Uterus (tissue), 4 donors: ENCODE data around the gene SPAG4. TPM values are rescaled to one million over a fixed set of nuclear protein-coding genes. Genes with fewer than 3 reads are reported as not detected.

Source experiments
- DNase-seq, 2 donors: peaks; one replicate each; pipeline ENCODE4 v3.0.0-alpha.2; 2019 to 2020
- H3K27ac ChIP-seq, 2 donors: fragments of 200-600 bp; sonication (generic); 1 replicate in 1 of 2; 2 replicates in 1 of 2; pipeline ENCODE4 v1.5.1; 2016 to 2018
- H3K27me3 ChIP-seq, 2 donors: fragments of 200-600 bp; sonication (generic); one replicate each; pipeline ENCODE4 v1.5.1; 2018 to 2019; ENCODE audit warnings: control low read depth in 1 of 2
- H3K36me3 ChIP-seq, 2 donors: fragments of 200-600 bp; sonication (generic); one replicate each; pipeline ENCODE4 v1.5.1; 2019; ENCODE audit warnings: control low read depth in 1 of 2
- H3K4me1 ChIP-seq, 2 donors: fragments of 200-600 bp; sonication (generic); one replicate each; pipeline ENCODE4 v1.5.1; 2018 to 2019; ENCODE audit warnings: control low read depth in 1 of 2
- H3K4me3 ChIP-seq, 2 donors: fragments of 200-600 bp; sonication (generic); 1 replicate in 1 of 2; 2 replicates in 1 of 2; pipeline ENCODE4 v1.5.1; 2018 to 2019; ENCODE audit warnings: mild to moderate bottlenecking in 1 of 2
- H3K9me3 ChIP-seq, 2 donors: fragments of 200-600 bp; sonication (generic); one replicate each; pipeline ENCODE4 v1.5.1; 2019; ENCODE audit warnings: control low read depth in 1 of 2
- POLR2A ChIP-seq, 2 donors: fragments of 450-650 bp; IDR thresholded peaks; one replicate each; pipeline ENCODE4 v1.6.1; 2016; ENCODE audit warnings: antibody characterized with exemption in 2 of 2, mild to moderate bottlenecking in 1 of 2, moderate library complexity in 1 of 2
- intact Hi-C: fragments of 100-400 bp; cut with DNase I; formaldehyde crosslinking; loops from one replicate; pipeline ENCODE4 v1.15.1; 2023; ENCODE audit warnings: low total_unique reads
- total RNA-seq, 4 donors: library from RNA; depleted of rRNA in 3 of 4; stranded (reverse); fragments of >200 nt in 3 of 4; gene quantifications; one replicate each; pipeline versions ENCODE4 v1.1.0 to v1.2.4, GENCODE V29; 2014 to 2023
- TF ChIP-seq, protein P1 (sequence below), 4 experiments: fragments of 200-600 bp in 2 of 4; fragments of 450-650 bp in 2 of 4; sonication (generic) in 2 of 4; IDR thresholded peaks; one replicate each; pipeline ENCODE4 v1.5.1; 2016 to 2019; ENCODE audit warnings: antibody characterized with exemption in 4 of 4, mild to moderate bottlenecking in 2 of 4, moderate library complexity in 1 of 4
- donor health status: DM: yes; HTN: yes; CAD: no.

SPAG4 gene
- total RNA-seq, 4 donors from 2014 or later, result 2.1 to 8.4 TPM; not detected in 2

DNA sequence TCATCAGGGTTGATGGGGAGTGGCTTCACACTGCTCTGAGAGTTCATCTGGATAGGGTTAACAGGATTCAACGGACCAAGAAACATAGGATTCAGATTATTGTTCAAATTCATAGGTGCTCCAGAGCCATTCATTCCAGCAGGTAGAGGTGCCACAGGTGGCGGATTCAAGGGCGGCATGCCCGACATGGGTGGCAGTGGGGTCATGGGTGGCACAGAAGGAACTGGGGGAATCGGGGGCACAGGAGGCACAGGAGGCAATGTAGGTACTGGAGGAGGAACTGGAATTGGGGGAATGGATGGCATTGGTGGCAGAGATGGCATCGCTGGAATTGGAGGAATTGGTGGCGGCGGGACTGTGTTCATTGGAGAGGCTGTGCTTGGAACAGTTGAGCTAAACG is 38.8 kb downstream of the SPAG4 start:
- no peaks in the 10 kb centered on the region for H3K27me3 ChIP-seq
- no peaks in the 10 kb centered on the region for H3K9me3 ChIP-seq
- H3K27ac ChIP-seq, result no peak overlapping the region
- TF ChIP-seq, protein P1, sequence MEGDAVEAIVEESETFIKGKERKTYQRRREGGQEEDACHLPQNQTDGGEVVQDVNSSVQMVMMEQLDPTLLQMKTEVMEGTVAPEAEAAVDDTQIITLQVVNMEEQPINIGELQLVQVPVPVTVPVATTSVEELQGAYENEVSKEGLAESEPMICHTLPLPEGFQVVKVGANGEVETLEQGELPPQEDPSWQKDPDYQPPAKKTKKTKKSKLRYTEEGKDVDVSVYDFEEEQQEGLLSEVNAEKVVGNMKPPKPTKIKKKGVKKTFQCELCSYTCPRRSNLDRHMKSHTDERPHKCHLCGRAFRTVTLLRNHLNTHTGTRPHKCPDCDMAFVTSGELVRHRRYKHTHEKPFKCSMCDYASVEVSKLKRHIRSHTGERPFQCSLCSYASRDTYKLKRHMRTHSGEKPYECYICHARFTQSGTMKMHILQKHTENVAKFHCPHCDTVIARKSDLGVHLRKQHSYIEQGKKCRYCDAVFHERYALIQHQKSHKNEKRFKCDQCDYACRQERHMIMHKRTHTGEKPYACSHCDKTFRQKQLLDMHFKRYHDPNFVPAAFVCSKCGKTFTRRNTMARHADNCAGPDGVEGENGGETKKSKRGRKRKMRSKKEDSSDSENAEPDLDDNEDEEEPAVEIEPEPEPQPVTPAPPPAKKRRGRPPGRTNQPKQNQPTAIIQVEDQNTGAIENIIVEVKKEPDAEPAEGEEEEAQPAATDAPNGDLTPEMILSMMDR (IDR thresholded peaks at IDR 0.05), result no peak
- no peak for TF ChIP-seq POLR2A (IDR thresholded peaks at IDR 0.05)
- no peaks in the 10 kb centered on the region for H3K36me3 ChIP-seq
- H3K4me3 ChIP-seq, result no peak overlapping the region
- intact Hi-C loops, result no loop called here
- peaks cover 0 to 9% of the 10 kb centered on the region in 2 donors for H3K4me1 ChIP-seq
- DNase-seq, result no peak

DNA sequence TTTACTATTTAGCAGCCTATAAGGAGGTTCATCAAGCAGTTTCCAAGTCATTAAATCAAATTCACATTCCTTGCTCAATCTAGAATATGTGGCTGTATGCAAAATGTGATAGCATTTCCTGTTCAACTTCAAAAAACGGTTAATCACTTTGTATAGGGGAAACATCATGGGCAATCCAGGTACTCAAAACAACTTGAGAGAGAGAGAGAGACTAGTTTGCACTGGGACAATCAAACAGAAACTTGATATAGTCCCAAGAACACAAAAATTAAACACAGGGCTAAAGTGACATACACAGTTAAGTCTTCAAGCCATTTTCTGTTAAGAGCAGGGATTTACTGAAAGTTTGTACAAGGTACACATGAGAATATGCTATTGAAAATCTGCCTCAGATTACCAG is 41.6 kb downstream of the SPAG4 start:
- intact Hi-C loops, result no loop called here
- H3K4me1 ChIP-seq, result peaks cover 0 to 6% of the 10 kb centered on the region in 2 donors
- H3K27ac ChIP-seq, result no peak overlapping the region

GRCh38 chr20:35660122-35660937 is 44.7 kb downstream of the SPAG4 start:
- intact Hi-C loops, result no loop called here
- Histone ChIP-seq H3K27me3 (no peaks in the 10 kb centered on the region), H3K4me3 (no peak overlapping the region), H3K36me3 (no peaks in the 10 kb centered on the region), H3K4me1 (peaks cover 0 to 6% of the 10 kb centered on the region in 2 donors), H3K9me3 (no peaks in the 10 kb centered on the region), H3K27ac (no peak overlapping the region)
- no peak for DNase-seq
- no peak for TF ChIP-seq POLR2A (IDR thresholded peaks at IDR 0.05)
- TF ChIP-seq, protein P1 (IDR thresholded peaks at IDR 0.05), result no peak

More for the DNA sequence above, 41.6 kb downstream of the SPAG4 start:
- DNase-seq, result no peak
- H3K9me3 ChIP-seq, result no peaks in the 10 kb centered on the region
- H3K27me3 ChIP-seq, result no peaks in the 10 kb centered on the region
- H3K36me3 ChIP-seq, result no peaks in the 10 kb centered on the region
- H3K4me3 ChIP-seq, result no peak overlapping the region
- TF ChIP-seq, protein P1 (IDR thresholded peaks at IDR 0.05), result no peak
- TF ChIP-seq POLR2A (IDR thresholded peaks at IDR 0.05), result no peak

DNA sequence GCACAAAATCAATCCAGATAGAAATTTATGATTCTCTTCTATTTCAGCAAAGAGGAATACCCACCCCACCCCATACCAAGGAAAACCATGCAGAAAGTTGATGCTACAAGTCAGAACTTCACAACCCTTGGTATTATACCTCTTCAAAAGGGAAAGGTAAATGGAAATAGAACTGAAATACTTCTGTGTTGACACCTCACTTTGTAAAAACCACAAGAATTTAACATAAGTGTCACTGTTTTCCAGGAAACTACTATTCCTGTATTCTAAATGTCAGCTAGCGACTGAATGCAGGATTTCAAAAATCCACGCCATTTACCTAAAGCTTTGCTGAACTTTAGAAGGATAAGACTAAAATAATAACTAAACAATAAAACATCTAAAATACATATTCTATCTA is 45.4 kb downstream of the SPAG4 start:
- Histone ChIP-seq H3K4me1 (peaks cover 0 to 6% of the 10 kb centered on the region in 2 donors), H3K27ac (peak overlapping the region; percentile 1 to 7), H3K9me3 (no peaks in the 10 kb centered on the region), H3K36me3 (no peaks in the 10 kb centered on the region), H3K27me3 (no peaks in the 10 kb centered on the region), H3K4me3 (no peak overlapping the region)
- DNase-seq, result no peak
- no peak for TF ChIP-seq POLR2A (IDR thresholded peaks at IDR 0.05)
- TF ChIP-seq, protein P1 (IDR thresholded peaks at IDR 0.05), result no peak
- intact Hi-C loops, result no loop called here

DNA sequence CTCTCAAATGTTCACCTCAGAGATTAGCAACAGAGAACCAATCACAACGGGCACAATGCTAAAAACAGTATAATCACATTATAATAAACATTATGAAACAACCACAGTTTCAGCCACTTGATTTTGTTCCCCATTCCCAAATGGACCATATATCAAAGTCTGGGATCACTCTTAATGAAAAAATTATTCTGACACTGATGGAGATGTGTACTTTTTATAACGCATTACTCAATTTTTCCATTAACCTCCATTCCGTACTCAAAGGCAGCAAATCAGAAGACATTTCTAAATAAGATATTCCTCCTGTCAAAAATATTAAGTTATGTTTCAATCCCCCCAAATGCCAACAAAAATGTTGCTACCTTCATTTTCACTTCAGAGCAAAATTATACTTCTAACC is 46.3 kb downstream of the SPAG4 start:
- peaks cover 0 to 6% of the 10 kb centered on the region in 2 donors for H3K4me1 ChIP-seq
- H3K36me3 ChIP-seq, result no peaks in the 10 kb centered on the region
- DNase-seq, result no peak
- H3K27me3 ChIP-seq, result no peaks in the 10 kb centered on the region
- H3K27ac ChIP-seq, result peak overlapping the region in 1 of 2 donors; percentile 1
- TF ChIP-seq, protein P1 (IDR thresholded peaks at IDR 0.05), result no peak
- intact Hi-C loops, result no loop called here
- H3K4me3 ChIP-seq, result peak overlapping the region in 1 of 2 donors; percentile 71
- H3K9me3 ChIP-seq, result no peaks in the 10 kb centered on the region
